ENCODE measurements around the gene FAM210B. TPM values are rescaled to one million over a fixed set of nuclear protein-coding genes. Genes with fewer than 3 reads are reported as not detected.

Gene FAM210B
- total and polyA plus RNA-seq, 7 donors: 21.0 to 68.5 (median 42.8) TPM

DNA sequence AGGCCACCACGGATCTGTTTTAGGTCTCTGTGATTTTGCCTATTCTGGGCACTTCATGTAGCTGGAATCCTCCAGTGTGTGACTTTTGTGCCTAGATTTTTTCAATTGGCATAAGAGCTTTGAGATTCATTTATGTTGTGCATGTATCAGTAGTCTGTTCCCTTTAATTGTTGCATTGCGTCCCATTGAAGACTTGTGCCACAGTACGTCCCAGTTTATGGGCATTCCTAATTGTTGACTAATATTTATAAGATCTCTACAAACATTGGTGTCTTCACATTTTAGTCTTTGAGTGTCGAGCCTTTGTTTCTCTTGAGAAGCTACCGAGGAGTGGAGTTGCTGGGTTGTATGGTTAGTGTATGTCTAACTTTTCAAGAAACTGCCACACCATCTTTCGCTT, 704 bp upstream of the FAM210B start:
- H3K36me3 ChIP-seq (ENCODE audit: insufficient read depth in 1 of 2, low read depth in 1 of 2): peaks cover 0 to 8% of the 10 kb centered on the region in 2 donors
- no peak overlapping the region for H3K27ac ChIP-seq
- TF ChIP-seq, protein P1, sequence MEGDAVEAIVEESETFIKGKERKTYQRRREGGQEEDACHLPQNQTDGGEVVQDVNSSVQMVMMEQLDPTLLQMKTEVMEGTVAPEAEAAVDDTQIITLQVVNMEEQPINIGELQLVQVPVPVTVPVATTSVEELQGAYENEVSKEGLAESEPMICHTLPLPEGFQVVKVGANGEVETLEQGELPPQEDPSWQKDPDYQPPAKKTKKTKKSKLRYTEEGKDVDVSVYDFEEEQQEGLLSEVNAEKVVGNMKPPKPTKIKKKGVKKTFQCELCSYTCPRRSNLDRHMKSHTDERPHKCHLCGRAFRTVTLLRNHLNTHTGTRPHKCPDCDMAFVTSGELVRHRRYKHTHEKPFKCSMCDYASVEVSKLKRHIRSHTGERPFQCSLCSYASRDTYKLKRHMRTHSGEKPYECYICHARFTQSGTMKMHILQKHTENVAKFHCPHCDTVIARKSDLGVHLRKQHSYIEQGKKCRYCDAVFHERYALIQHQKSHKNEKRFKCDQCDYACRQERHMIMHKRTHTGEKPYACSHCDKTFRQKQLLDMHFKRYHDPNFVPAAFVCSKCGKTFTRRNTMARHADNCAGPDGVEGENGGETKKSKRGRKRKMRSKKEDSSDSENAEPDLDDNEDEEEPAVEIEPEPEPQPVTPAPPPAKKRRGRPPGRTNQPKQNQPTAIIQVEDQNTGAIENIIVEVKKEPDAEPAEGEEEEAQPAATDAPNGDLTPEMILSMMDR (IDR thresholded peaks at IDR 0.05): no peak
- 49 to 66% (median 52%) methylated on average over 6 of the region's 6 CpGs for WGBS, 3 donors
- DNase-seq (no peak), ATAC-seq (no peak)
- H3K4me1 ChIP-seq: peaks cover 22% of the 10 kb centered on the region
- no peaks in the 10 kb centered on the region for H3K9me3 ChIP-seq
- H3K4me3 ChIP-seq: peak overlapping the region; percentile 86
- no peaks in the 10 kb centered on the region for H3K27me3 ChIP-seq (ENCODE audit: insufficient read depth in 3 of 3, low read length in 2 of 3)
- intact Hi-C loops (cut with DNase I): loop anchor here in 1 of 2 donors (5.0 kb wide), 1 partner anchor 34 kb away; the partner anchor contains the start of genes AURKA and CSTF1

DNA sequence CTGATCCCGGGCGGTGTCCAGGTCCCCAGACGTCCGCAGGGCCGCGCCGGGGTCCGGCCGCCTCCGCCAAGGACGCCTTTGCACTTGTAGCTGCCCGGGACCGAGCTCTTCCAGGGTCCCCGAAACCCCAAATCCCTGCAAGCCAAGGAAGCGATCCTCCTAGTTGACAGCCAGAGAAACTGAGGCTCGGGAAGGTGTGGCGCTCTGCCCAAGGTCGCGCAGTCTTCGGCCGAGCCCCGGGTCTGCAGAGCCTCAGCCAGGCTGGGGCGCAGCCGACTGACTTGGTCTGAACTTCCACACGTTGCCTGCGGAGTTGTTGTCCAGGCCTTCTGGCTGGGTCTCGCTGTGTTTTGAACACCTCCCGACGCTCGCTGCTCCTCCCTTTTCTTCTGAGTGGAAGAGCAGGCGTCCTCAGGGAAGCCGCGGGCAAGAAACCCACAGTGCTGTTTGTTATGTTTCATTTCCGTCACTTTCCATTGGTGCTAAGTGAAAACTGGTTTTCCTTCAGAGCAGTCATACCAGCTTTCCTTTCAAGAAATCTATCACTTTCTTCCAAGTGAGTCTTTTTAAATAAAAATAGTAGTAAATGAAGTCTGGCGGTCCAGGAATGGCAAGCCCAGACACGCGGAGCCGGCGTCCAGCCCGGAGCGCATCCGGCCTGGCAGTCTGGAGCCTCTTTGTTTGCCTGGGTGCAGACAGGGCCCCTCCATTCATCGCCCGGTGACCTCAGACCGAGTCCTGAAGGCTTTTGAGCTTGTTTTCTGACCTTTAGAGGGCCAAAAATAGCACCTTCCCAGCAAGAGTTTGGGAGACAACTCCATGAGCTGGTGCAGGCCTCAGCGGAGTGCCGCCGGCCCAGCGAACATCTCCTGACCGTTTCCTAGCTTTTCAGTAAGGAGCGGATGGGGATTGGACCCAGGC, 698 bp downstream of the FAM210B start:
- intact Hi-C loops (cut with DNase I): loop anchor here in 1 of 2 donors (5.0 kb wide), 1 partner anchor 33 kb away; the partner anchor contains the start of genes AURKA and CSTF1

DNA sequence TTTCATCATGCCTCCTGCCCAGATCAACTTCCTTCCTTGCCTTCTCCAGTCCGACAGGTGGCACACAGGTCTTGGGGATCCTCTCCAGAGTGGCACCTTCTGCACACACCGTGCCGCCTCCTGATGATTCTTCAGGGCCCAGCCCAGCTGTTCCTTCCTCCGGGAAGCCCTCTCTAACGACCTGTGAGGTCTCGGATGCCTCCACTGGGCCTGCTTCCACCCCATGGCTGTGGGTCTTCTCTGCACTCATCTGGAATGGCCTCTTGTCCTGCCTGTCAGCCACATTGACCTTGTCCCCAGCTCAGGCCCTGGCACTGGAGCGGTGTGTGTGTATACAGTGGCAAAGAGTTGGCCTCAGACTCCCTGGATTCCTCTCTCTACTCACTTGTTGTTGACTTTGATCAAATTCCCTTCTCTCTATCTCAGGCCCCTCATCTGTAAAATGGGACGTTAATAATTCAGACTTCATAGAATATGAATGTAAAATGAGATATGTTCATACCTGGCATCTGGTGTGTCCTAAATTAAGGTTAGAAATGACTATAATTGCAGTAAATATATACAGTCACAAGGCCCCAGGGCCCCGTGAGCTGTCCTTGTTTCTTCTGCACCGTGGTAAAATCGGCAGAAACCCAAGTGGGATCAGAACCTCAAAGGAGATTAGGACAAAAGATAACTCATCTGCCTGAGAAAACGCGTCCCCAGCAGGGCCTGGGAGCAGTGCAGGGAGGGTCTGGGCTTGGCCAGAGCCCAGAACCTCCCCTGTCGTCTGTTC, 1.5 kb downstream of the FAM210B start:
- H3K27ac ChIP-seq: peak overlapping the region; percentile 91
- no peak for DNase-seq
- H3K36me3 ChIP-seq (ENCODE audit: insufficient read depth in 1 of 2, low read depth in 1 of 2): peaks cover 0 to 13% of the 10 kb centered on the region in 2 donors
- intact Hi-C loops (cut with DNase I): no loop called here
- ATAC-seq: peak in 3 of 4 donors; percentile 1 to 10 (median 4)
- no peaks in the 10 kb centered on the region for H3K9me3 ChIP-seq
- peak overlapping the region; percentile 86 for H3K4me3 ChIP-seq
- H3K27me3 ChIP-seq (ENCODE audit: insufficient read depth in 3 of 3, low read length in 2 of 3): no peaks in the 10 kb centered on the region
- H3K4me1 ChIP-seq: peaks cover 23% of the 10 kb centered on the region
- WGBS, 3 donors: 45 to 63% (median 52%) methylated on average over 14 of the region's 14 CpGs
- TF ChIP-seq, protein P1 (IDR thresholded peaks at IDR 0.05): no peak

More for the DNA sequence above, 698 bp downstream of the FAM210B start:
- H3K36me3 ChIP-seq (ENCODE audit: insufficient read depth in 1 of 2, low read depth in 1 of 2): peaks cover 0 to 8% of the 10 kb centered on the region in 2 donors
- peaks cover 23% of the 10 kb centered on the region for H3K4me1 ChIP-seq
- DNase-seq (peak; percentile 52 to 78), ATAC-seq (peak; percentile 41 to 76 (median 56))
- peak overlapping the region; percentile 86 for H3K4me3 ChIP-seq
- no peaks in the 10 kb centered on the region for H3K9me3 ChIP-seq
- TF ChIP-seq, protein P1 (IDR thresholded peaks at IDR 0.05): no peak
- peak overlapping the region; percentile 91 for H3K27ac ChIP-seq
- H3K27me3 ChIP-seq (ENCODE audit: insufficient read depth in 3 of 3, low read length in 2 of 3): no peaks in the 10 kb centered on the region
- 5 to 9% (median 8%) methylated on average over 49 to 51 of the region's 51 CpGs for WGBS, 3 donors

DNA sequence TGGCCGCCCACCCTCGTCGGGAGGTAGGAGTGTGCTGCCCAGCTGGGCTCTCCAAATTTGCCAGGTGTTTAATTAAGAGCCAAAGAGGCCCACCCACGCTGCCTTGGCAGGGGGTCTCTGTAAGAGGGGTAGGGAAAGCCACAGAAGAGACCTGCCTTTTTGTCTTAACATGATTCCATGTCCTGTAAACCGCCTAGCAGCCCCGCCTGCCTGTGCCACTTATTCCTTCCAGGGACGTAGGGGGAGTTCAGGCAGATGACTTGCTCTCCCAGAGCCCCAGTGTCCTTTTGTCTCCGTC, 2.1 kb downstream of the FAM210B start:
- DNase-seq (no peak), ATAC-seq (no peak)
- peaks cover 23% of the 10 kb centered on the region for H3K4me1 ChIP-seq
- peak overlapping the region; percentile 91 for H3K27ac ChIP-seq
- intact Hi-C loops (cut with DNase I): no loop called here
- no peaks in the 10 kb centered on the region for H3K27me3 ChIP-seq (ENCODE audit: insufficient read depth in 3 of 3, low read length in 2 of 3)
- H3K36me3 ChIP-seq (ENCODE audit: insufficient read depth in 1 of 2, low read depth in 1 of 2): peaks cover 0 to 18% of the 10 kb centered on the region in 2 donors
- H3K4me3 ChIP-seq: peak overlapping the region; percentile 86
- no peaks in the 10 kb centered on the region for H3K9me3 ChIP-seq
- 70 to 78% (median 73%) methylated on average over 8 of the region's 8 CpGs for WGBS, 3 donors
- TF ChIP-seq, protein P1 (IDR thresholded peaks at IDR 0.05): no peak

All from psoas muscle (tissue), 8 donors.